AML-193 (cell line): ENCODE data around the gene SLC44A1.
A peak's percentile ranks its signal among the peaks of the same experiment; 100 is the strongest.

Experiments used
- DNase-seq, 2 experiments: peaks; one replicate each; lab custom pipeline; 2025; lab: John Stamatoyannopoulos, UW

SLC44A1 gene

DNA sequence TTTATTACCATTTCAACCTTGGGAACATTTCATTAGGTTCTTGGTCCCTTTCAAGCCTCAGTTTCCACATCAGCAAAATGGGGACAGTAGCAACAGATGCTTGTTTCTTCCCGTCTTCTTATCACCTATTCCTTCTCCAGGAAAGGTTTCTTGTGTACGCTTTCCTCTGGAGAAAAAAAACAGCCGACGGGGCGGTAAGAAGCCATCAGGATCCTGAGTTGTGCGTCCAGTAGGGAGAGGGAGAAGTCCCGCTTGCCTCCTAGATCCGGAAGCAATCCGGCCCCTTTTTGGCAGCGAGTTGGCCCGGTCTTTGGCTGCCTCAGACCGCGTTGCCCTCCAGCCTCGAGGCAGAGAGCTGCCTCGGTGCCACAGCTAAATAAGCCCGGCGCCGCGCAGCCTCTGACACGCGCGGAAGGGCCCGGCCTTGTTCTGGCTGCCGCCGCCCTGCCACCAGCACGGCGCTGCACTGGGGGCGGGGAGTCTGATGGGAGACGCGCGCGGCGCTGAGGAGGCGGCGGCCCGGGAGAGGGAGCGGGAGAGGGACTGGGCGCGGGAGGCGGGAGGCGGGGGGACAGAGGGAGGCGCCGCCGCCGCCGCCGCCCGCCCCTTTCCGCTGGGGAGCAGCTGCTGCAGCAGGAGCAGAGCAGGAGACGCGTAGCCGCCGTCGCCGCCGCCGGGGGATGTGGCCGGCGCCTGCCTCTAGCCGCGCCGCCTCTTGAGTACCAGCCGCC is at the start of gene SLC44A1:
TSS of gene SLC44A1 (plus strand) at position 649 of the 731 bp plus-strand sequence. CDS start 218 bp downstream, outside the sequence.
- DNase-seq, result peak; percentile 88 to 92

DNA sequence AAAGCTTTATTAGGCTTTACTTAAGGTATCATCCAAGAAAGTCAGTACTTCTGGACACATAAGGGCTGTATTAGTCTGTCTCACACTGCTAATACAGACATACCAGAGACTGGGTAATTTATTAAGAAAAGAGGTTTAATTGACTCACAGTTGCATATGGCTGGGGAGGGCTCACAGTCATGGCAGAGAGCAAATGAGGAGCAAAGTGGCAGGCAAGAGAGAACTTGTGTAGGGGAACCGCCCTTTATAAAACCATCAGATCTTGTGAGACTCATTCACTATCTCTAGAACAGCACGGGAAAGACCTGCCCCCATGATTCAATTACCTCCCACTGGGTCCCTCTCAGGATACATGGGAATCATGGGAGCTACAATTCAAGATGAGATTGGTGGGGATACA is 49.2 kb upstream of the SLC44A1 start:
- DNase-seq, result no peak

DNA sequence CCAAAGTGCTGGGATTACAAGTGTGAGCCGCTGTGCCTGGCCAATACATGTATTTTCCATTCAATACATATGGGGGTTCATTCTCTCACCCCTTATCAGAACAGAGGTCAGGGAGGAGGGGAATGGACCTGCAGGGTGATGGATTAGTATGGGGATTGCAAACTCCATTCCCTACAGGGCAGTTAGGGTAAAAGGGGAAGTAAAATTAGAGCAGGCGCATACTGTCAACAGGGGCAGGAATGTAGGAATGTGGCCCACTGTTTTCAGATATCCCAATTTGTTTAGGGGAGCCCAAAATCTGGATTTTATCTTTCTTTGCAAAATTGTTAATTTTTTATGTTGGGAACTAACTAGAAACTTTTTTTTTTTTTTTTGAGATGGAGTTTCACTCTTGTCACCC is 46.4 kb upstream of the SLC44A1 start:
- no peak for DNase-seq

- DNase-seq, result peak; percentile 8 to 26
Measured at GRCh38 chr9:105198865-105199264, 45.6 kb upstream of the SLC44A1 start.

DNA sequence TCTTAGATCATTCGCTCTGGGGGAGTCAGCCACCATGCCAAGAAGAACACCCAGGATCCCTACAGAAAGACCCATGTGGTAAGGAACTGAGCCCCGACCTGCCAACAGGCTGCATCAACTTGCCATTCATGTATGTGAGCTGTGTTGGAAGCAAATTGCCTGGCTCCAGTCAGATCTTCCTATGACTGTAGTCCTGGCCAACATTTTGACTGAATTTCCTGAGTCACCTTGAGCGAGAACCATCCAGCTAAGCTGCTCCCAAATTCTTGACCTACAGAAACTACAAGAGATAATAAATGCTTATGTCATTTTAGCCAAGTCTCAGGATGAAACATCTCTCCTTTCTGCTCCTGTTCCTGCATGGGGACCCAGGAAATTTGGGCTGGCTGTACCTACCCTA is 40.0 kb upstream of the SLC44A1 start:
- DNase-seq, result no peak

- no peak for DNase-seq
Measured at GRCh38 chr9:105205787-105206495, 38.5 kb upstream of the SLC44A1 start.

GRCh38 chr9:105206496-105206820 is 38.0 kb upstream of the SLC44A1 start:
- DNase-seq, result no peak

DNA sequence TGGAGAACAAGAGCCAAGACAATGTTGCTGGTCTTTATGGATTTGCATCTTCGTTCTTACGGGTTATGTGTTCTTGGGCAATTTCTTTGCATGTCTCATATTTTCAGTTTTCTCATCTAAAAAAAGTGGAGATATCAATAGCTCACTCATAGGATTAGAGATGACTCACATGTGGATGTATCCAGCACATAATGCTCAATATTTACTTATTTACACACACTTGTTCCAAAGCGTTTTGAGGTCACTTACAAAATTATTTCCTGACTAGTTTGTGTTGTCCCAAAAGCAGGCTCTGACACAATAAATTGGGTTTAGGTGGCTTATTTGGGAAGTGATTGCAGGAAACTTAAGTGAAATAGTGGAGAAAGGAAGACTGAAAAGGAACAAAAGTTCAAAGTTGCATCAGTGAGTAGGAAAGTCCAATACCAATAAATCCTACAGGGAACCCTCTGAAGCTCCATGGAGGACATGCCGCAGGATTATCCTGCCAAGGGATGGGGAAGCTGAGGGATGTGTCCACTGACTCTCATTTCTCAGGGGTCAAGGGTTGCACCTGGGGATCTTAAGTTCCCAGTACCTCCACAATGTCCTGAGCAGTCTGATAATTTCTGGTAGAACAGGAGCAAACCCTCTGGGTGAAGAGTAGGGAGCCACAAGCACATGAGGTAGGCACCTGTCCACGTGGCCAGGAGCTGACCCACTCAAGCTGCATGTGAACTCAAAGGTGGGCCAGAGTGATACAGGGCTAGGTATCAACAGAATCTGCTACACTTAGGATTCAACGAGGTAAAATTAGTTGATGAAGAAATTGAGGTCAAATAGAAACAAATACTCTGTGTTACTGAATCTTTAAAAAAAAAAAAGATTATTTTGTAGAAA is 37.4 kb upstream of the SLC44A1 start:
- no peak for DNase-seq

GRCh38 chr9:105216440-105217178 is 27.8 kb upstream of the SLC44A1 start:
- DNase-seq, result no peak

DNA sequence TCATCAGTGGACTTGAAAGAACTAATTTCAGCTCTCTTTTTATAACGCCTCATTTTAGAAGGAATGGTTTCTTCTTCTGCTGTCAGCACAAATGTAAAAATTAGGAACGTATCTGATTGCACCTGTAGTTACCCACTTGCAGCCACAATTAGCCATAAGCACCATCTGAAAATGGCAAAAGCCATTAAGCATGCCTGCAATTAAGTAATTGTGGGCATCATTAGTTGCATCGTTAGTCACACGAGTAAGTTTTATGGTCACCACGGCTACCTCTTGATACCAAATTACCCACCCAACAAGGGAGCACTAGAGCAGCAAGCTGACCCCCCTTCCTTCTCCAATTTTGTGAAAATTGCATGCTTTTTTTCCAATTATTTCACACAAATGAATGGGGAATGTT is 25.8 kb upstream of the SLC44A1 start:
- no peak for DNase-seq

DNA sequence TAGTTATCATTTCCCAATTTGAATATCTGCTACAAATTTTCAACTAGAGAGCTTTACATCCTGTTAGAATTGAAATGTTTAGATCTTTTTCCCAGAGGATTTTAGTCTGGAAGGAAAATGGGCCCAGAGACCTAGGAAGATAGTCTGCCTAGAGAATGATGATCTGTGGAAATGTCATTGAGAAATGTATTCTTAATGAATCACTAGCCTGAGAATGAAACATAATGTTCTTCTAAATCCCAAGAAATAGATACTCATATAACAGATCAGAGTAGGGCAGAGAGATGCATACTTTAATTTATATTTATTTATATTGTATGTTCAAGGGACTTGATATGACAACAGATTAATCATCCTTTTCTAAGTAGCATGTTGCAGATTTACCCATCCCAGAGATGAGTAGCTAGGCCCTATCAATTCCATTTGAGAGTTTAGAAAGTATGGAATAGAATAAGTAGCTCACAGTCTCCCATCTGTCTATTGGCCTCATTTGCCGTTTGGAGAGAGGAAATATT is 25.1 kb upstream of the SLC44A1 start:
- DNase-seq, result no peak

DNA sequence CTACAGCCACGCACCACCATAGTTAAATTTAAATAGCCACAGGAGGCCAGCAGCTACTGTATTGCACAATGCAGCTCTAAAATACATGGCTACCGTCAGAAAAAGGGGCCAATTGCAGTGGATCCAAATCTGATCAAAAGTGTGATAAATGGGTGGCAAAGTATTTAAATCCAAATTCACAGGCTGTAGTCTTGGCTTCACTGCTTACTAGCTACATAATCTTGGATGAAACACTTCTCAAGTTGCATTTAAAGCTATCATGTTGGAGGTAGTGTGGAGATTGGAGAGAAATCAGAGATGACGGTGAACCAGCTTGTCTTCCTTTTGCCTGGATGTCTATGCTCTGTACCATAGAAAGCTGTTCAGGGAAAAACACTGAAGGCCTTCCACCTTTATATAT is 24.0 kb upstream of the SLC44A1 start:
- no peak for DNase-seq

DNA sequence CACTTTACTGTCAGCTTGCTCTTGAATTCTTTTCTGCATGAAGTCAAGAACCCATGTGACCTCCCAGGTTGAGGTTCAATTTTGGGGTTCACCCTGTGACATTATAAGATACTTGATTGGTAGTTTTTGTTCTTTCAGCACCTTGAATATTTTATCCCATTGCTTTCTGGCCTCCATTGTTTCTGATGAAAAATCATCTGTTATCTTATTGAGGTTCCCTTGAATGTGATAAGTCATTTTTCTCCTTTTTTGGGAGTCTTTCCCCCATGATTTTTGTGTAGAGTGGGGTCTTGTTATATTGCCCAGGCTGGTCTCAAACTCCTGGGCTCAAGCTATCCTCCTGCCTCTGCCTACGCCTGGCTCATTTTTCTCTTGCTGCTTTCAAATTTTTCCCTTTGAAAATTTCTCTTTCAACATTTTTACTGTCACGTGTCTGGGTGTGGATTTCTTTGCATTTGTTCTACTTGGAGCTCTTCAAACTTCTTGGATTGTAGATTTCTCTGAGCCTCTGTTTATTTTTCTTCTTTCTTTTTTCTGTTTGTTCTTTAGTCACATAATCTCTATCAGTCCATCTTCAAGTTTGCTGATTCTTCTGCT is 20.8 kb upstream of the SLC44A1 start:
- DNase-seq, result no peak

DNA sequence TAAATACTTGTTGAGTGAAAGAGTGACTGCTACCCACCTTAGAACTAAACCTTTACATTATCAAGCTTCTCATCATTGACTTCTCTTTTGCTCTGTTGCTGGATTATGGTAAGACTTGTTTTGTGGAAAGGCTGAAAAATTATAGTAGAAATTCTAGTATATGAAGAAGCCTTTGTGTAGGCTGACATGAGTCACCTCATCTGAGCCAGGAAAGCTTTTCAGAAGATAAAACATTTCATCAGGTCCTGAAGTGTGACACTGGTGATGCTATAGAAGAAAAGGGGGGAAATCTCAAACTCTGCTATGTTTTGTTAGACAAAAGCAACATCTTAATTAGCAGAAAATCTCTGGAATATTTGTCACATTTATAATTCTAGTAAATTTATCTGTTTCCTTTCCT is 18.4 kb upstream of the SLC44A1 start:
- DNase-seq, result no peak

DNA sequence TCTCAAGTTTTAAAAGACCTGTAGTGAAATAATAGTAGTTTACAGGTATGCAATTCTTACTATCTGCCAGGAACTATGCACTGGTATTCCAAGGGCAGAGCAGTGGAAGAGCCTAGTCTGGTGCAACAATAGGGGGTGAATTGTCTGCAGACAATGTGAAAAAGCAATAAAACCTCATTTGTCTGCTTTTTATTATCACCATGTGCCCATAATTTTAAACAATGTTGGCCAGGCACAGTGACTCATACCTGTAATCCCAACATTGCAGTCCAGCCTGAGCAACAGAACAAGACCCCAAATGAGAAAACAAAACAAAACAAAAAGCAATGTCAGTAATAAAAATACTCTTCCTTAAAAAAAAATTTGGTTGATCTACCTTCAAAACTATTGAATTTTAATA is 12.2 kb upstream of the SLC44A1 start:
- no peak for DNase-seq

DNA sequence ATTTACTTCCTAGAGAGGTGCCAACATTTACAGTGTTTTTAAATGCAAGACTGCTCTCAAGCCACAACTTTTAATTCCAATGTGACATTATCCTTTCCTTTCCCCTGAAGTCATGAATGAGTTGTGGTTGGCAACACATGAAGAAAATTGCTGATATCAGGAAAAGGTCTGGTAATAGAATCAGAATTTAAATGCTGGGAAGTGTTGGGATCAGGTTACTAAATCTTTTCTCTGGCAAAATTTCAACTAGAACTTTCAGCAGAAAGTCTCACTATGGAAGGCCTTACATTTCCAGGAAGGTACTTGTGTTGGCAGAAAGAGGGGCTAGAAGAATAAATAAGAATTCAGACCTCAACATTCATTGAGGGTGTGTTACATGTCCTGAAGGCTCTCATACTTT is 10.6 kb upstream of the SLC44A1 start:
- no peak for DNase-seq

- no peak for DNase-seq
Measured at GRCh38 chr9:105236261-105236660, 8.2 kb upstream of the SLC44A1 start.

DNA sequence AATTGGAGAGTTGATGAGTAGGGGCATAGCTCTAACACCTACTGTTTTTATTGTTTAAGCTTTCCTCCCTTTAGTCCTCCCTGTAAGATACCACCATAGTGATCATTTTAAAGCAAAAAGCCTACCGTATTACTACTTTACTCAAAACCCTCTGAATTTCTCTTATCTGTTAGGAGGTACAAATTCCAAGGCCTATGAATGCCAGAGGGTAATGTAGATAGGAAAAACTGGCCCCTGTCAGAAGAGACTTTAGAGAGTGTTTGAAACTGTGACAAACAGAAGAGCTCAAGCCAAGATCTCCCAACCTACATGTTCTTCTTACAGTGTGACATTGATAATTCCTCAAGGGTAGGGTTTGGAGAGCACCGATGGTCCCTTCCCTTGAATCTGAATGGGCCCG is 7.2 kb upstream of the SLC44A1 start:
- no peak for DNase-seq

- DNase-seq, result no peak
Measured at GRCh38 chr9:105238302-105238701, 6.1 kb upstream of the SLC44A1 start.

- DNase-seq, result no peak
Measured at GRCh38 chr9:105241356-105242043, 3.0 kb upstream of the SLC44A1 start.

DNA sequence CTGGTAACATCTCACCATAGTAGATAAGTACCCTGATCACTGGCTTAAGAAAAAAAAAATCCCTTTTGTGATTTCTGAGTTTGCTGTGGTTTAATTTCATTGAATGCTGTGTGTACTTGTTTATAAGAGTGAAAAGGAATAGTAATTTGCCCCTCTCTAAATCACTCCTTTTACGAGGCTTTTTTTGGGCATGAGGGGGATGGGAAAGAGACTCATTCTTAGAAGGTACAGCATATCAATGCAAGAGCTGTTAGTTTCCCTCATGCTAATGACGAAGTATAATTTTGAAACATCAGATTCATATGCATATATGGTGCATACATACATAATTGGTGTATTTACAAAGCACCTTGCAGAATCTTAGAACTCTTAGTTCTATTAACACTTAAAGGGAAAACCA is 2.4 kb upstream of the SLC44A1 start:
- DNase-seq, result no peak
